Endothelial cell of umbilical vein (primary cell): Measurements from ENCODE around the gene ACSS1.

ENCODE experiments used
- GATA2 ChIP-seq: IDR thresholded peaks from 2 replicates; pipeline ENCODE4 v1.7.0; 2011; ENCODE audit warnings: low read depth, mild to moderate bottlenecking, moderate library complexity, mixed read lengths, low read length; ENCODE audit not compliant: insufficient read length, insufficient read depth
- JUN ChIP-seq: IDR thresholded peaks from 2 replicates; pipeline ENCODE4 v1.6.1; 2011; ENCODE audit warnings: borderline replicate concordance, low read depth; ENCODE audit not compliant: insufficient read length, insufficient read depth
- TF ChIP-seq, protein P1 (sequence below), 2 donors: IDR thresholded peaks; 1 replicate in 1 of 2; 2 replicates in 1 of 2; pipeline ENCODE4 v1.5.1; 2011; ENCODE audit warnings: low read length in 2 of 2, mild to moderate bottlenecking in 2 of 2, moderate library complexity in 2 of 2, control low read depth in 1 of 2, inconsistent platforms in 1 of 2, low read depth in 1 of 2; ENCODE audit not compliant: insufficient read depth in 1 of 2; ENCODE audit errors: extremely low read depth in 1 of 2

DNA sequence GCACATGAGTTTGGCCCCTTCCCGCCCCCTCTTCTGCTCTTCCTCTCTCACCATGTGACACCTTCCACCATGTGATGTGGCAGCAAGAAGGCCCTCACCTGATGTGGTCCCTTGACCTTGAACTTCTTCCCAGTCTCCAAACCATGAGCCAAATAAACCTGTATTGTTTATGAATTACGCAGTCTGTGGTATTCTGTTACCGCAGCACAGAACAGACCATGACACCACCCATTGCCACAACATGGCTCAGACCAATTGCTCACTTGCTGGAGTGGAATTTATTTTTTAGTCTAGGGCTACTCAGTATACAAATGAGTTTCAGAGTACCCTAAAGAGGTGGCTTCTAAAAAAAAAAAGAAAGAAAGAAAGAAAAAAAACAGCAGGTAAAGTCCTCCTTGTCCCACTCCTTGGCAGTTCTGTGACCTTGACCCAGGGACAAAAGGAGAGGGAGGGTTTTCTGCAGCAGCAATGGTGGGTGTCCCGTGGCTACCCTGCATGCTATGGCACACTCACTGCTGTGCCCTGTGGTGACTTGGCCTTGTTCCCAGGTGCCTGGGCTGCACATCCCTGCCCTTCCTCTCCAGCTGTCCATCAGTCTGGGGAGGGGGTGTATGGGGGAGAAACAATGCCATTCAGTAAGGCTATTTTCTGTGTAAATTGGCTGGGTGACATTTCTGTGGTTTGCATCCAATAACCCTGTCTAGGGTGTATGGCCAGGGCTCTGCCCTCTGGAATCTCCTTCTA is 29.4 kb upstream of the ACSS1 start:
- TF ChIP-seq, protein P1, sequence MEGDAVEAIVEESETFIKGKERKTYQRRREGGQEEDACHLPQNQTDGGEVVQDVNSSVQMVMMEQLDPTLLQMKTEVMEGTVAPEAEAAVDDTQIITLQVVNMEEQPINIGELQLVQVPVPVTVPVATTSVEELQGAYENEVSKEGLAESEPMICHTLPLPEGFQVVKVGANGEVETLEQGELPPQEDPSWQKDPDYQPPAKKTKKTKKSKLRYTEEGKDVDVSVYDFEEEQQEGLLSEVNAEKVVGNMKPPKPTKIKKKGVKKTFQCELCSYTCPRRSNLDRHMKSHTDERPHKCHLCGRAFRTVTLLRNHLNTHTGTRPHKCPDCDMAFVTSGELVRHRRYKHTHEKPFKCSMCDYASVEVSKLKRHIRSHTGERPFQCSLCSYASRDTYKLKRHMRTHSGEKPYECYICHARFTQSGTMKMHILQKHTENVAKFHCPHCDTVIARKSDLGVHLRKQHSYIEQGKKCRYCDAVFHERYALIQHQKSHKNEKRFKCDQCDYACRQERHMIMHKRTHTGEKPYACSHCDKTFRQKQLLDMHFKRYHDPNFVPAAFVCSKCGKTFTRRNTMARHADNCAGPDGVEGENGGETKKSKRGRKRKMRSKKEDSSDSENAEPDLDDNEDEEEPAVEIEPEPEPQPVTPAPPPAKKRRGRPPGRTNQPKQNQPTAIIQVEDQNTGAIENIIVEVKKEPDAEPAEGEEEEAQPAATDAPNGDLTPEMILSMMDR (IDR thresholded peaks at IDR 0.05; ENCODE audit: extremely low read depth in 1 of 2, insufficient read depth in 1 of 2, low read depth in 1 of 2, low read length in 2 of 2), result no peak
- no peak for TF ChIP-seq JUN
- TF ChIP-seq GATA2, result no peak
